ENCODE data around the gene RASSF3. TPM values are rescaled to one million over a fixed set of nuclear protein-coding genes. Genes with fewer than 3 reads are reported as not detected.

Gene RASSF3
- total RNA-seq, 1 experiment from 2014 or later, result 107 TPM

GRCh38 chr12:64608901-64609535 lies 1.3 kb upstream of the RASSF3 start:
- CTCF ChIA-PET, result interaction anchor here (0.6 to 2.3 kb wide), 5 partner anchors 27 to 1047 kb away, joined by 3 to 18 read pairs (median 4); no protein-coding TSS in a partner anchor
- POLR2A ChIA-PET, result interaction anchor here (0.6 to 1.4 kb wide), 2 partner anchors 16 to 81 kb away, joined by 3 read pairs; no protein-coding TSS in a partner anchor
- DNase-seq (ENCODE audit: low read depth, low spot score) (peak; percentile 83), ATAC-seq (peak; percentile 62)
- H3K36me3 ChIP-seq (ENCODE audit: control insufficient read depth, insufficient read depth, low read length), result peaks cover 8% of the 10 kb centered on the region
- no peak for TF ChIP-seq POLR2AphosphoS5 (IDR thresholded peaks at IDR 0.05; ENCODE audit: low read depth, low read length)
- no peak for TF ChIP-seq REST (IDR thresholded peaks at IDR 0.05; ENCODE audit: insufficient read depth in 1 of 2, low read depth in 2 of 2, low read length in 1 of 2)
- TF ChIP-seq, protein P1, sequence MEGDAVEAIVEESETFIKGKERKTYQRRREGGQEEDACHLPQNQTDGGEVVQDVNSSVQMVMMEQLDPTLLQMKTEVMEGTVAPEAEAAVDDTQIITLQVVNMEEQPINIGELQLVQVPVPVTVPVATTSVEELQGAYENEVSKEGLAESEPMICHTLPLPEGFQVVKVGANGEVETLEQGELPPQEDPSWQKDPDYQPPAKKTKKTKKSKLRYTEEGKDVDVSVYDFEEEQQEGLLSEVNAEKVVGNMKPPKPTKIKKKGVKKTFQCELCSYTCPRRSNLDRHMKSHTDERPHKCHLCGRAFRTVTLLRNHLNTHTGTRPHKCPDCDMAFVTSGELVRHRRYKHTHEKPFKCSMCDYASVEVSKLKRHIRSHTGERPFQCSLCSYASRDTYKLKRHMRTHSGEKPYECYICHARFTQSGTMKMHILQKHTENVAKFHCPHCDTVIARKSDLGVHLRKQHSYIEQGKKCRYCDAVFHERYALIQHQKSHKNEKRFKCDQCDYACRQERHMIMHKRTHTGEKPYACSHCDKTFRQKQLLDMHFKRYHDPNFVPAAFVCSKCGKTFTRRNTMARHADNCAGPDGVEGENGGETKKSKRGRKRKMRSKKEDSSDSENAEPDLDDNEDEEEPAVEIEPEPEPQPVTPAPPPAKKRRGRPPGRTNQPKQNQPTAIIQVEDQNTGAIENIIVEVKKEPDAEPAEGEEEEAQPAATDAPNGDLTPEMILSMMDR (IDR thresholded peaks at IDR 0.05), result peak; percentile 3; the same call in 1 of the 2 replicates
- TF ChIP-seq SIN3A (IDR thresholded peaks at IDR 0.05; ENCODE audit: borderline replicate concordance, insufficient read depth, low read depth, low read length), result no peak
- in situ Hi-C loops (cut with HindIII; ENCODE audit: low pct_unique_long_range_greater_than_20kb, low sequenced_read_pairs), result no loop called here
- intact Hi-C loops (cut with micrococcal nuclease; ENCODE audit: unreplicated experiment), result loop anchor here (1.0 kb wide), 1 partner anchor 60 kb away; no protein-coding TSS in a partner anchor
- H3K27ac ChIP-seq (ENCODE audit: low read length), result peak overlapping the region; percentile 97
- BruUV-seq (replicated peaks), result no TSS peak
- peak overlapping the region; percentile 70 to 95 for H3K4me3 ChIP-seq (ENCODE audit: low read depth in 2 of 2, low read length in 2 of 2)
- H3K9me3 ChIP-seq (ENCODE audit: control insufficient read depth, insufficient read depth, low read depth, low read length), result no peaks in the 10 kb centered on the region
- H3K27me3 ChIP-seq (ENCODE audit: control insufficient read depth, insufficient read depth, low read length), result no peaks in the 10 kb centered on the region
- H3K4me1 ChIP-seq (ENCODE audit: control insufficient read depth, insufficient read depth, low read length), result peaks cover 16% of the 10 kb centered on the region

- DNase-seq (ENCODE audit: low read depth, low spot score) (no peak), ATAC-seq (peak; percentile 1; the same call in 1 of the 2 replicates)
- peaks cover 21% of the 10 kb centered on the region for H3K4me1 ChIP-seq (ENCODE audit: control insufficient read depth, insufficient read depth, low read length)
- H3K27ac ChIP-seq (ENCODE audit: low read length), result peak overlapping the region; percentile 97
- peak overlapping the region; percentile 70 to 95 for H3K4me3 ChIP-seq (ENCODE audit: low read depth in 2 of 2, low read length in 2 of 2)
- H3K27me3 ChIP-seq (ENCODE audit: control insufficient read depth, insufficient read depth, low read length), result no peaks in the 10 kb centered on the region
- no peaks in the 10 kb centered on the region for H3K9me3 ChIP-seq (ENCODE audit: control insufficient read depth, insufficient read depth, low read depth, low read length)
- ChIA-PET POLR2A (interaction anchor here (0.6 to 1.4 kb wide), 2 partner anchors 15 to 81 kb away, joined by 3 read pairs; no protein-coding TSS in a partner anchor), CTCF (interaction anchor here (2.0 to 2.3 kb wide), 2 partner anchors 61 to 87 kb away, joined by 15 to 18 read pairs; no protein-coding TSS in a partner anchor)
- TSS peak; percentile 87 for BruUV-seq (replicated peaks)
- TF ChIP-seq REST (IDR thresholded peaks at IDR 0.05; ENCODE audit: insufficient read depth in 1 of 2, low read depth in 2 of 2, low read length in 1 of 2), result no peak
- TF ChIP-seq SIN3A (IDR thresholded peaks at IDR 0.05; ENCODE audit: borderline replicate concordance, insufficient read depth, low read depth, low read length), result no peak
- no peak for TF ChIP-seq POLR2AphosphoS5 (IDR thresholded peaks at IDR 0.05; ENCODE audit: low read depth, low read length)
- TF ChIP-seq, protein P1 (IDR thresholded peaks at IDR 0.05), result no peak
- TF ChIP-seq TCF7L2 (IDR thresholded peaks at IDR 0.05; ENCODE audit: low read depth, low read length), result no peak
- H3K36me3 ChIP-seq (ENCODE audit: control insufficient read depth, insufficient read depth, low read length), result peaks cover 8% of the 10 kb centered on the region
- in situ Hi-C loops (cut with HindIII; ENCODE audit: low pct_unique_long_range_greater_than_20kb, low sequenced_read_pairs), result no loop called here
- intact Hi-C loops (cut with micrococcal nuclease; ENCODE audit: unreplicated experiment), result loop anchor here (1.0 to 5.0 kb wide), 3 partner anchors 57 to 88 kb away; no protein-coding TSS in a partner anchor
Measured at GRCh38 chr12:64609536-64610078, 688 bp upstream of the RASSF3 start.

Data from Panc1 (cell line).